Right ventricle myocardium superior (tissue), 1 donor: ENCODE measurements around the gene ITFG1. TPM values are rescaled to one million over a fixed set of nuclear protein-coding genes. Genes with fewer than 3 reads are reported as not detected.

Experiments used
- ATAC-seq: fragments of 200-7000 bp; cut with Tn5 transposase; one replicate; pipeline ENCODE4 v1.9.1; 2020; ENCODE audit warnings: mild to moderate bottlenecking; ENCODE audit not compliant: poor library complexity
- DNase-seq: peaks from one replicate; pipeline ENCODE4 v3.0.0-alpha.2; 2020
- intact Hi-C: fragments of 100-400 bp; cut with DNase I; formaldehyde crosslinking; loops from one replicate; pipeline ENCODE4 v1.11.2; 2022
- total RNA-seq: library from RNA; stranded (reverse); fragmentation: NEBNext Ultra II Directional; extraction: Animal tissue kit (Norgen Biotek cat#: 25700); gene quantifications from one replicate; pipeline ENCODE4 v1.2.1, GENCODE V29; 2021
- donor health status: DM: no; HTN: yes; CAD: no; lungs with severe emphysema.

The ITFG1 gene
- total RNA-seq, 1 donor from 2014 or later = 54.1 TPM

GRCh38 chr16:47304563-47304962 lies 156.3 kb downstream of the ITFG1 start:
- no peak for DNase-seq
- intact Hi-C loops = no loop called here
- no peak for ATAC-seq

GRCh38 chr16:47299587-47299986 lies 161.3 kb downstream of the ITFG1 start:
- ATAC-seq (no peak), DNase-seq (no peak)
- intact Hi-C loops = no loop called here

DNA sequence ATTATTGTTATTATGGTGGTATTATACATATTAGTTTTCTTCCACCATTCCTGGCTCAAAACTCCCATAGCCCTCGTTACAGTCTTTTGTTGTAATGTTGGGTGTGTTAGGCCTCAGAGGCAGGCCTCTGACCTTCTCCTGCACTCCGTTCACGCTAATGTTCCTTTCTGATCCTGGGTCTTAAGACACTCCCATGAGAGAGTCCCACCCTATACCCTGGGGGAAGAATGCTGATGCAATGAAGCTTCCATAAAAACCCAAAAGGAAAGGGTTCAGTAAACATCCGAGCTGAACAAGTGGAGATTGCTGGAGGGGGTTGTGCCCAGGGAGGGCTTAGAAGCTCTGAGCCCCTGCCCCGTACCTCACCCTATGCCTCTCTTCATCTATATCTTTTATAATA lies 175.9 kb downstream of the ITFG1 start:
- intact Hi-C loops = no loop called here

DNA sequence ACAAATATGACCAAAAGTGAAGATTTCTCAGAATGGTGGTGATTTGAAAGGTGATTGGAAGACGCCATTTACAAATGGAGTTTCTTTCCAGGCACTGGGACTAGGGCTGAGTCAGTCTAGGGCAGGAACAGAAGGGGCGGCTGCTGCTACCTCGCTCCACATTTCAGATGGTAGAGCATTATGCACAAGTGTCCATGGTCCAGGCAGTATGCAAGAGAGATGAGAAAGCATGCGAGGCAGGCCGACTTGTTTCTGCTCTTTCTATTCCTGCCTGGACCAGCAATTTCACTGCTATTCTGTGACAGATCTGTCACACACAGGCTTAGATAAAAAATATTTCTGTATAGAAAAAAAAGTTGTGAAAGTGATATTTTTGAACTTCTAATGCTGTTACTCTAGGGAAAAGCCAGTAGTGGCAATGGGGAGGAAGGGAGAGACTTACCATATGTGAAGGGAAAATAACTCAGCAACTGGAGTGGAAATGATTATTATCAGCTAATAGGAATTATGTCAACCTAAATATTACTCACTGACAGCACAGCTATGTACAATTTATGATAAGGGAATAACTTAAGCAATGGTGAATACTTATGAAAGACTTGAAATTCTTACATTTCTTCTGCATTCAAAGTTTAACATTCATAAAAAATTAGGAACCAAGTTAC lies 182.4 kb downstream of the ITFG1 start:
- intact Hi-C loops = no loop called here
- ATAC-seq = no peak
- no peak for DNase-seq

More for the DNA sequence above, 175.9 kb downstream of the ITFG1 start:
- DNase-seq = no peak
- no peak for ATAC-seq

DNA sequence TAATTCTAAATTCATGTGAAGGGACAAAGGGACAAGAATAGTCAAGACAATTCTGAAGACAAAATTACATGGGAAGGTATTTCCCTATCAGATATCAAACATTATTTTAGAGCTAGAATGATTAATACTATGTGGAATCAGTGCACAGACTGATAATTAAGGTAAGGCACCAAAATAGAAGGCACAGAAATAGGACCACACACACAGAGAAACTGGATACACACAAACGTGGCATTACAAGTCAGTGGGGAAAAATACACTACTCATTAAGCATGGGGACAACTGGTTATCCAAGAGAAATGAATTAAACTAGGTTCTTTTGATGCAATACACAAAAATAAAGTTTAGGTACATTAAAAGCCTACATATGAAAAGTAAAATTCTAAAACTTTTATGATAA lies 184.3 kb downstream of the ITFG1 start:
- intact Hi-C loops = no loop called here
- ATAC-seq (no peak), DNase-seq (no peak)

- DNase-seq = no peak
- ATAC-seq = no peak
- intact Hi-C loops = no loop called here
Measured at GRCh38 chr16:47262938-47263337, 197.9 kb downstream of the ITFG1 start.

DNA sequence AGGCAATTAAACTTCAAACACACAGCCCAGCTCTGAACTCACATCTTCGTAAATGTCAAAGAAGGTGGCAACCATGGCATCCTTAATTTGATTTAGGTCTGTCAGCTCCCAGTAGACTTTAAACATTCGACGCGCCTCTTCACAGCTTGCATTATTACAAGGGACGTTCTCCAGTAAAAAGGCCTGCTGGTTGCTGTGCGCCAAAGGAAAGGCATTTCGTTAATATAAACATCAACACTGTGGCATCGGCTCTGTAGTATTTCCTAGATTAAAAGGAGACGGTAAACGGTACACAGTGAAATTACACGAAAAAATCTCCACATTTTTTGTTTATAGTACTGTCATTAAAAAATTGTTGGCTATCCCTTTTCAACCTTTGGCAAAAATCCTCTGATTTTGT lies 200.4 kb downstream of the ITFG1 start:
- DNase-seq = no peak
- intact Hi-C loops = no loop called here
- no peak for ATAC-seq

- no peak for ATAC-seq
- intact Hi-C loops = no loop called here
- DNase-seq = no peak
Measured at GRCh38 chr16:47258874-47259461, 201.9 kb downstream of the ITFG1 start.

GRCh38 chr16:47254756-47255155 lies 206.1 kb downstream of the ITFG1 start:
- intact Hi-C loops = no loop called here
- DNase-seq = no peak
- ATAC-seq = no peak

GRCh38 chr16:47250983-47251382 lies 209.9 kb downstream of the ITFG1 start:
- ATAC-seq = no peak
- no peak for DNase-seq
- intact Hi-C loops = no loop called here

DNA sequence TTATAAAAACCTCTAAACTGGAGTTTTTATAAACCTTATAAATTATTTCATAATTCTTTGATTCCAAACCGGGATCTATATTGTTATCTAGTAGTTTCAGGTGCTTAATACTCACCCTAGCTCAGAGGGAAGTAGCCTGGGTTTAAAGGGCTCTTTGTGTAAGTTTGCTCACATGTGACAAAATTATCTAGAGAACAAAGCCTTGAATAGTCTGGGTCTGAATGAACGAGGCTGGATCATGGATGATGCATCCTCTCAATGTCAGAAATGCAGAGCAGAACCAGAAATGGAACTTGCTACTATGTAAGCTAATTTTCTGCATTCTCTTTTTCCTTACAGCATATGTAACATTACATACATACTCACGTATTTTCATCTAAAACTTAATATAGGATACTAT lies 213.2 kb downstream of the ITFG1 start:
- DNase-seq = no peak
- no peak for ATAC-seq
- intact Hi-C loops = no loop called here

DNA sequence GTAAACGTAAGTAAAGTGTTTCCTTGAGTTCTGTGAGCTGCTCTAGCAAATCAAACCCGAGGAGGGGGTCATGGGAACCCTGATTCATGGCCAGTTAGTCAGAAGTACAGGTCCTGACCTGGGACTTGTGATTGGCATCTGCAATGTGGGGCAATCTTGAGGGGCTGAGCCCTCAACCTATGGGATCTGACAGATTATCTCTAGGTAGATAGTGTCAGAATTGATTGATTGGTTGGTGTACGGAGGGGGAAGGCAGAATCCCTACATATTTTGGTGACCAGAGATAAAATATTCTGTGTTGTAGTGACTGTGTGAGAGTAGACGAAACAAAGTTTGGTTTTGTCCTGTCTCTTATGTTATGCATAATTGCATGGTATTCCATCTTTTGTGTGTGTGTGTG lies 216.7 kb downstream of the ITFG1 start:
- no peak for ATAC-seq
- intact Hi-C loops = no loop called here

DNA sequence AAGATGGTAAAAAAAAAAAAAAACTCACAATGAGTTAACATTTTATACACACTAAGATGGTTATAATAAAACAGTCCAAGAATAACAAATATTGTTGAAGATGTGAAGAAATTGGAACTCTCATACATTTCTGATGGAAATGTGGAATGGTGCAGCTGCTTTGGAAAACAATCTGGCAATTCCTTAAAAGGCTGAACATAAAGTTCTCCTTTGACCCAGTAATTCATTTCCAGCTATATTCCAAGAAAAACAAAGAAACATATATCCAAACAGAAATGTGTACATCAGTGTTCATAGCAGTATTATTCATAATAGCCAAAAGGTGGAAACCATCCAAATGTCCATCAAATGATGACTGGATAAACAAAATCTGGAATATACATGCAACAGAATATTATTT lies 219.8 kb downstream of the ITFG1 start:
- no peak for ATAC-seq
- intact Hi-C loops = no loop called here

More for the DNA sequence above, 216.7 kb downstream of the ITFG1 start:
- DNase-seq = no peak

GRCh38 chr16:47236716-47237115 lies 224.1 kb downstream of the ITFG1 start:
- intact Hi-C loops = no loop called here
- DNase-seq (no peak), ATAC-seq (no peak)

More for the DNA sequence above, 219.8 kb downstream of the ITFG1 start:
- no peak for DNase-seq

- ATAC-seq = no peak
- intact Hi-C loops = no loop called here
- no peak for DNase-seq
Measured at GRCh38 chr16:47230296-47230695, 230.6 kb downstream of the ITFG1 start.

GRCh38 chr16:47229053-47230050 lies 231.5 kb downstream of the ITFG1 start:
- intact Hi-C loops = no loop called here
- DNase-seq (no peak), ATAC-seq (peak; percentile 81)

- ATAC-seq (no peak), DNase-seq (no peak)
- intact Hi-C loops = no loop called here
Measured at GRCh38 chr16:47228241-47228640, 232.6 kb downstream of the ITFG1 start.

- intact Hi-C loops = no loop called here
- DNase-seq (no peak), ATAC-seq (no peak)
Measured at GRCh38 chr16:47213761-47214440, 247.0 kb downstream of the ITFG1 start.

DNA sequence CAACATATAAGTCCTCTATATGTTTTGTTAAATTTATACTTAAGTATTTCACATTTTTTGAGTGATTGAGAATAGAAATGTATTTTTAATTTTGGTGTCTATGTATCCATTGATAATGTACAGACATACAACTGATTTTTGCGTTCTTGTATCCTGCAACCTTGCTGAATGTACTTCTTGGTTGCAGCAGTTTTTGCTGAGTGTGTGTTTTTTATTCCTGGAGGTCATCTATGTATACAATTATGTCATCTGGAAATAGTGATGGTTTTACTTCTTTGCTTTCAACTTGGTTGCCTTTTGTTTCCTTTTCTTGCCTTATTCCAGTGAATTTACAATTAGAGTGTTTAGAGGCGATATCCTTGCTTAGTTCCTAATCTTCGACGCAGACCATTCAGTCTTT lies 249.6 kb downstream of the ITFG1 start:
- no peak for ATAC-seq
- DNase-seq = no peak
- intact Hi-C loops = no loop called here
